ENCODE results near the gene SIPA1L2.

The SIPA1L2 gene

DNA sequence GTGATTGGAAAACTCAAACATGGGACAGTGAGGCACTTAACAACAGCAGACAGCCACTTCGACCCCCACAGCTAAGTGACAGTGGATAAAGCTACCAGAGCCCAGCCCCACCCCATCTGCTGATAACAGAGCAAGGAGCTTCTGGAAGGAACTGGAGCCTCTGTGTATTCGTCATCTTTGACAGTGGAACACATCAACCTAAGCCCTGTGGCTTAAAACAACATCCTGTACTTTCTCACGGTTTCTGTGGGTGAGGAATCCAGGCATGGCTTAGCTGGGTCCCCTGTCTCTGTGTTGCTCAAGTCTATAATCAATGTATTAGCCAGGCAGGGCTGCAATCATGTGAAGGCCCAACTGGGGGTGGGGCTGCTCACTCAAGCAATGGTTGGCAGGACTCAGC is 18.4 kb upstream of the SIPA1L2 start:
- H3K9ac ChIP-seq (ENCODE audit: low read depth in 1 of 2, low read length in 2 of 2) = no peak overlapping the region
- H3K36me3 ChIP-seq (ENCODE audit: control insufficient read depth in 2 of 2, insufficient read depth in 2 of 2, low read length in 2 of 2) = no peaks in the 10 kb centered on the region
- no peaks in the 10 kb centered on the region for H3K9me3 ChIP-seq (ENCODE audit: control insufficient read depth in 2 of 2, low read length in 2 of 2)
- H3K4me3 ChIP-seq (ENCODE audit: low read length in 2 of 2) = no peak overlapping the region
- H3K4me1 ChIP-seq (ENCODE audit: control insufficient read depth in 2 of 2, insufficient read depth in 2 of 2, low read length in 2 of 2) = no peaks in the 10 kb centered on the region
- H3K27me3 ChIP-seq (ENCODE audit: control insufficient read depth in 2 of 2, insufficient read depth in 2 of 2, low read length in 2 of 2) = no peaks in the 10 kb centered on the region
- H3K27ac ChIP-seq (ENCODE audit: low read depth in 2 of 2, low read length in 2 of 2) = no peak overlapping the region

DNA sequence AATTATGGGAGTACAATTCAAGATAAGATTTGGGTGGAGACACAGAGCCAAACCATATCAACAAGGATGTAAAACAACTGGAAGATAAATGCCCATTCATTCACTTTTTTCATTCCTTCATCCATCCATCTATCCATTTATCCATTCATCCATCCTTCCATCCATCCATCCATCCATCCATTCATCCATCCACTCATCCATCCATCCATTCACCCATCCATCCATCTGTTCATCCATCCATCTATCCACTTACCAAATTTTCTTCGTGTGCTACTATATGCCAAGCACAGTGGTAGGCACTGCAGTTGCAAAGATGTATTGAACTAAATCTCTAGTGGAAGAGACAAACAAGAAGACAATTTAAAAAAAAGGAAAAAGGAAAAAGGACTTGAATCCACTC is 14.3 kb upstream of the SIPA1L2 start:
- Histone ChIP-seq H3K27ac (ENCODE audit: low read depth in 2 of 2, low read length in 2 of 2) (no peak overlapping the region), H3K27me3 (ENCODE audit: control insufficient read depth in 2 of 2, insufficient read depth in 2 of 2, low read length in 2 of 2) (no peaks in the 10 kb centered on the region), H3K4me1 (ENCODE audit: control insufficient read depth in 2 of 2, insufficient read depth in 2 of 2, low read length in 2 of 2) (no peaks in the 10 kb centered on the region), H3K36me3 (ENCODE audit: control insufficient read depth in 2 of 2, insufficient read depth in 2 of 2, low read length in 2 of 2) (no peaks in the 10 kb centered on the region), H3K4me3 (ENCODE audit: low read length in 2 of 2) (no peak overlapping the region), H3K9me3 (ENCODE audit: control insufficient read depth in 2 of 2, low read length in 2 of 2) (no peaks in the 10 kb centered on the region), H3K9ac (ENCODE audit: low read depth in 1 of 2, low read length in 2 of 2) (no peak overlapping the region)

DNA sequence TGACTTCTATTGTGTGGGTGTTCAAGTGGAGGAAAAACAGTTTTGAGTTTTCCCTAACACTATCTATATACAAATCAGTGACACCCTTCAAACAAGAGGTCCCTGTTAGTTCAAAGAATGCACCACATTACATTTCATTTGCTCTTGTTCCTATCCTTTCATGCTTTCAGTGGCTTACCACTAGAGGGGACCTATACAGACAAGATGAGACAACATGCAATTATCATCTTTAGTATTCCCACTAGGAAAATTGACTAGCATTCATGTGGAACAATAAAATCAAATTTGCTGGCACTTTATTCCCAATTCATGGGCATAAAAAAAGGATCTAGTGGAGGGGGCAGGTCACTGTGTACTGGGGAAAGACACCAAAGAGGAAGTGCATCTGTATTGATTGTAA is 13.3 kb upstream of the SIPA1L2 start:
- H3K27me3 ChIP-seq (ENCODE audit: control insufficient read depth in 2 of 2, insufficient read depth in 2 of 2, low read length in 2 of 2) = no peaks in the 10 kb centered on the region
- H3K9me3 ChIP-seq (ENCODE audit: control insufficient read depth in 2 of 2, low read length in 2 of 2) = no peaks in the 10 kb centered on the region
- H3K36me3 ChIP-seq (ENCODE audit: control insufficient read depth in 2 of 2, insufficient read depth in 2 of 2, low read length in 2 of 2) = no peaks in the 10 kb centered on the region
- H3K4me1 ChIP-seq (ENCODE audit: control insufficient read depth in 2 of 2, insufficient read depth in 2 of 2, low read length in 2 of 2) = no peaks in the 10 kb centered on the region
- no peak overlapping the region for H3K4me3 ChIP-seq (ENCODE audit: low read length in 2 of 2)
- no peak overlapping the region for H3K27ac ChIP-seq (ENCODE audit: low read depth in 2 of 2, low read length in 2 of 2)
- no peak overlapping the region for H3K9ac ChIP-seq (ENCODE audit: low read depth in 1 of 2, low read length in 2 of 2)

DNA sequence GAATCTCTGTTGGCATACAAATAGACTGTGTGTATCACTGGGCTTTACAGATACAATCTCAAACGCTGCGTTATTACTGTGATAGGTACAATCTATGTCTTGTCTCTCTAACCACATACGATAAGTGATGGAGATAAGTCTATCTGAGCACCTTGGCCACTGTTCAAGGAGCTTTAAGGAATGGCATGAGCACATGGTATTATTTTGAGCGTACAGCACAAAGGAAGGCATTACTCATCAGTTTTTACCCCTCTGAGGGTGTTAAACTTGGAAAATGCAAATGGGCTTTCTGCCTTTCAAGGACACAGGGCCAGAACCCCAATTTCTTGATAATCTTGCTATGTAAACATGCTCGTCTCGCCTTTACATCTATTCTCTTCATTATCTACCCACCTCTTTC is 11.6 kb upstream of the SIPA1L2 start:
- H3K27me3 ChIP-seq (ENCODE audit: control insufficient read depth in 2 of 2, insufficient read depth in 2 of 2, low read length in 2 of 2) = no peaks in the 10 kb centered on the region
- no peaks in the 10 kb centered on the region for H3K36me3 ChIP-seq (ENCODE audit: control insufficient read depth in 2 of 2, insufficient read depth in 2 of 2, low read length in 2 of 2)
- H3K4me3 ChIP-seq (ENCODE audit: low read length in 2 of 2) = no peak overlapping the region
- no peak overlapping the region for H3K9ac ChIP-seq (ENCODE audit: low read depth in 1 of 2, low read length in 2 of 2)
- no peak overlapping the region for H3K27ac ChIP-seq (ENCODE audit: low read depth in 2 of 2, low read length in 2 of 2)
- H3K4me1 ChIP-seq (ENCODE audit: control insufficient read depth in 2 of 2, insufficient read depth in 2 of 2, low read length in 2 of 2) = no peaks in the 10 kb centered on the region
- no peaks in the 10 kb centered on the region for H3K9me3 ChIP-seq (ENCODE audit: control insufficient read depth in 2 of 2, low read length in 2 of 2)

DNA sequence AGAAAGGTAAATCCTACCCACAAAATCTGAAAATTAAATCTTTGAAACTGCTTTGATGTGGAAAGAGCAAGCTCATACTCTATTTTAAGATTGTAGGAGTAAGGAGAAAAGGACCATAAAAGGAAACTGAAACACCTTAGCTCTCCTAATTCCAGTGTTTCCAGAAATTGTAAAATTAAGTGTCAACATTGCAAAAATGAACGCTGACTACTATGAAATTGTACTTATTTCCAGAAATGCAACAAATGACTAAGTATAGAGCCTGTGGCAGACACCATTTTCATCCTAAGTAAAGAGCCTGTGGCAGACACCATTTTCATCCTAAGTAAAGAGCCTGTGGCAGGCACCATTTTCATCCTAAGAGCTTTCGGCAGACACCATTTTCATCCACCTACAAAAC is 6.9 kb upstream of the SIPA1L2 start:
- Histone ChIP-seq H3K9me3 (ENCODE audit: control insufficient read depth in 2 of 2, low read length in 2 of 2) (no peaks in the 10 kb centered on the region), H3K4me3 (ENCODE audit: low read length in 2 of 2) (no peak overlapping the region), H3K9ac (ENCODE audit: low read depth in 1 of 2, low read length in 2 of 2) (no peak overlapping the region), H3K36me3 (ENCODE audit: control insufficient read depth in 2 of 2, insufficient read depth in 2 of 2, low read length in 2 of 2) (no peaks in the 10 kb centered on the region), H3K27ac (ENCODE audit: low read depth in 2 of 2, low read length in 2 of 2) (no peak overlapping the region), H3K27me3 (ENCODE audit: control insufficient read depth in 2 of 2, insufficient read depth in 2 of 2, low read length in 2 of 2) (no peaks in the 10 kb centered on the region), H3K4me1 (ENCODE audit: control insufficient read depth in 2 of 2, insufficient read depth in 2 of 2, low read length in 2 of 2) (peaks cover 12 to 25% of the 10 kb centered on the region in 2 donors)

DNA sequence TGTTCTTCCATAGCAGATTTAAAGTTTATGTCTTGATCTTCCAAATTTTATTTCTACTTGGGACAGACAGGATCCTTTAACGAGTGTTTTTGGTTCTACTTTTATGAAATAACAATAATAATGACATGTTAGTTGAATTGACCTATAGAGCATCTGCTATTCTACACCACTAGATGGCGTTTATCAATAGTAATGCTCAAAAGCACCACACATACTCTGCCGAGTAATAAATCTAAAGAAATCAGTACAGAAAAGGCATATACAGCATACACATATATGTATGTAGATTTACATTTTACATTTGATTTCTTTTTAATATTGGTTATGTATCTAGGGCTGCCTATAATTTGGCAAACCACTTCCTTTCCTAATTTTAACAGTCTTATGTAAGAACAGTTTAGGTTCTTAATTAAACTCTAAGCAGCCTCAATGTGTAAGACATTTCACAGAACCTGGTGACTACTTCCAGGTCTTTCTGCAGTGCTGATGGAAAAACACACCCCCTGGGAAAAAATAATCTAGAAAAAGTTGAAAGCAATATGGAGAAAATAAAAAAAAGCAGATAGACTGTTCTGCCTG is 5.9 kb upstream of the SIPA1L2 start:
- Histone ChIP-seq H3K9ac (ENCODE audit: low read depth in 1 of 2, low read length in 2 of 2) (no peak overlapping the region), H3K9me3 (ENCODE audit: control insufficient read depth in 2 of 2, low read length in 2 of 2) (no peaks in the 10 kb centered on the region), H3K36me3 (ENCODE audit: control insufficient read depth in 2 of 2, insufficient read depth in 2 of 2, low read length in 2 of 2) (no peaks in the 10 kb centered on the region), H3K4me1 (ENCODE audit: control insufficient read depth in 2 of 2, insufficient read depth in 2 of 2, low read length in 2 of 2) (peaks cover 13 to 27% of the 10 kb centered on the region in 2 donors), H3K27me3 (ENCODE audit: control insufficient read depth in 2 of 2, insufficient read depth in 2 of 2, low read length in 2 of 2) (no peaks in the 10 kb centered on the region), H3K4me3 (ENCODE audit: low read length in 2 of 2) (no peak overlapping the region), H3K27ac (ENCODE audit: low read depth in 2 of 2, low read length in 2 of 2) (peak overlapping the region in 1 of 2 donors; percentile 52)

DNA sequence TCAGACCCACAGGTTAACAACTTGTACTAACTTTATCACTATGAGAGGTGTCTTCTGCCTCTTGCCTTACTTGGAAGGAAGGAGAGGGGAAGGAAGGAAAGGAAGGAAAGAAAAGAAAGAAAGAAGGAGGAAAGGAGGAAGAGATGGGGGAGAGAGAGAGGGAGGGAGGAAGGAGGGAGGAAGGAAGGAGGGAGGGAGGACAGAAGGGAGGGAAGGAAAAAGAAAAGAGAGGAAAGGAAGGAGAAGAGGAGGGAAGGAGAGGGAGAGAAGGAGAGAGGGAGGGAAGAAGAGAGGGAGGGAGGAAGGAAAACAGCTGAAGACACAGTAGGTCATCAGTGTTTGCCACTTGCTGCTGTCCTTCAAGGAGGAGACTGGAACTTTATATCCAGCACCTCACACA is 5.3 kb upstream of the SIPA1L2 start:
- Histone ChIP-seq H3K9me3 (ENCODE audit: control insufficient read depth in 2 of 2, low read length in 2 of 2) (no peaks in the 10 kb centered on the region), H3K36me3 (ENCODE audit: control insufficient read depth in 2 of 2, insufficient read depth in 2 of 2, low read length in 2 of 2) (no peaks in the 10 kb centered on the region), H3K27ac (ENCODE audit: low read depth in 2 of 2, low read length in 2 of 2) (peak overlapping the region; percentile 52 to 60), H3K9ac (ENCODE audit: low read depth in 1 of 2, low read length in 2 of 2) (no peak overlapping the region), H3K4me3 (ENCODE audit: low read length in 2 of 2) (no peak overlapping the region), H3K4me1 (ENCODE audit: control insufficient read depth in 2 of 2, insufficient read depth in 2 of 2, low read length in 2 of 2) (peaks cover 16 to 29% of the 10 kb centered on the region in 2 donors), H3K27me3 (ENCODE audit: control insufficient read depth in 2 of 2, insufficient read depth in 2 of 2, low read length in 2 of 2) (no peaks in the 10 kb centered on the region)

DNA sequence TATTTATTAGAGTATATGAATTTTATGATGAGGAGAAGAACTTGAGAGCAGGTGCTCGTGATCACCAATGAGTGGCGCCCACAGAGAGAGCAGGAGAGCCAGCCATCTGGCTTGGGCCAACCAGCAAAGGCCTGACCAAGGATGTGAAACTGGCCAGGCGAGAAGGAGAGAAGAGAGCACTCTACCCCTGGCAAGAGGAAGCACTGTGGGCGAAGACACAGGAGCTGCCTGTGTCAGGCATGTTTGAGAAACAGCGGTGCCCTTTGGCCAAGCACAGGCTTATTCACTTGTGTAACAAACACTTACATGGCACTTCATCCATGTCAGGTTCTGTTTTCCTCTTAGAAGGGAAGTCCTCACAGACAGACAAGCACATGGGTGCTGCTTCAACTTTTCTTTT is 4.2 kb upstream of the SIPA1L2 start:
- Histone ChIP-seq H3K4me3 (ENCODE audit: low read length in 2 of 2) (no peak overlapping the region), H3K27ac (ENCODE audit: low read depth in 2 of 2, low read length in 2 of 2) (peak overlapping the region; percentile 60 to 70), H3K36me3 (ENCODE audit: control insufficient read depth in 2 of 2, insufficient read depth in 2 of 2, low read length in 2 of 2) (no peaks in the 10 kb centered on the region), H3K4me1 (ENCODE audit: control insufficient read depth in 2 of 2, insufficient read depth in 2 of 2, low read length in 2 of 2) (peaks cover 16 to 29% of the 10 kb centered on the region in 2 donors), H3K9ac (ENCODE audit: low read depth in 1 of 2, low read length in 2 of 2) (peak overlapping the region in 1 of 2 donors; percentile 30), H3K27me3 (ENCODE audit: control insufficient read depth in 2 of 2, insufficient read depth in 2 of 2, low read length in 2 of 2) (no peaks in the 10 kb centered on the region), H3K9me3 (ENCODE audit: control insufficient read depth in 2 of 2, low read length in 2 of 2) (no peaks in the 10 kb centered on the region)

DNA sequence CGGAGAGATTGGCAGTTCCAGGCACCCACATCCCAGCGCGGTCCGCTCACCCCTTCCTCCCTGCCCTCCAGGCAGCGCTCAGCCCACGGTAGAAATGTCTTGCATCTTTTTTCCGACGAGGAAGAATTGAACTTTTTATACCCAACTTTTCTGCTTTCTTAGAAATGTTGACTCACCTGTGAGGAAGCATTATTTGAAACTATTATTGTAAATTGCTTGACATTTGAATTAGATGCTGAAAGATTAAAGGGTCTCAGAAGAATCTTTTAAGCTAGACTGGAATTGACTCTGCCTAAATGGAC is 912 bp upstream of the SIPA1L2 start:
- H3K4me1 ChIP-seq (ENCODE audit: control insufficient read depth in 2 of 2, insufficient read depth in 2 of 2, low read length in 2 of 2) = peaks cover 20 to 44% of the 10 kb centered on the region in 2 donors
- peak overlapping the region; percentile 76 to 79 for H3K9ac ChIP-seq (ENCODE audit: low read depth in 1 of 2, low read length in 2 of 2)
- peak overlapping the region; percentile 79 to 80 for H3K4me3 ChIP-seq (ENCODE audit: low read length in 2 of 2)
- H3K27me3 ChIP-seq (ENCODE audit: control insufficient read depth in 2 of 2, insufficient read depth in 2 of 2, low read length in 2 of 2) = no peaks in the 10 kb centered on the region
- H3K9me3 ChIP-seq (ENCODE audit: control insufficient read depth in 2 of 2, low read length in 2 of 2) = no peaks in the 10 kb centered on the region
- no peaks in the 10 kb centered on the region for H3K36me3 ChIP-seq (ENCODE audit: control insufficient read depth in 2 of 2, insufficient read depth in 2 of 2, low read length in 2 of 2)
- H3K27ac ChIP-seq (ENCODE audit: low read depth in 2 of 2, low read length in 2 of 2) = peak overlapping the region; percentile 86 to 95

DNA sequence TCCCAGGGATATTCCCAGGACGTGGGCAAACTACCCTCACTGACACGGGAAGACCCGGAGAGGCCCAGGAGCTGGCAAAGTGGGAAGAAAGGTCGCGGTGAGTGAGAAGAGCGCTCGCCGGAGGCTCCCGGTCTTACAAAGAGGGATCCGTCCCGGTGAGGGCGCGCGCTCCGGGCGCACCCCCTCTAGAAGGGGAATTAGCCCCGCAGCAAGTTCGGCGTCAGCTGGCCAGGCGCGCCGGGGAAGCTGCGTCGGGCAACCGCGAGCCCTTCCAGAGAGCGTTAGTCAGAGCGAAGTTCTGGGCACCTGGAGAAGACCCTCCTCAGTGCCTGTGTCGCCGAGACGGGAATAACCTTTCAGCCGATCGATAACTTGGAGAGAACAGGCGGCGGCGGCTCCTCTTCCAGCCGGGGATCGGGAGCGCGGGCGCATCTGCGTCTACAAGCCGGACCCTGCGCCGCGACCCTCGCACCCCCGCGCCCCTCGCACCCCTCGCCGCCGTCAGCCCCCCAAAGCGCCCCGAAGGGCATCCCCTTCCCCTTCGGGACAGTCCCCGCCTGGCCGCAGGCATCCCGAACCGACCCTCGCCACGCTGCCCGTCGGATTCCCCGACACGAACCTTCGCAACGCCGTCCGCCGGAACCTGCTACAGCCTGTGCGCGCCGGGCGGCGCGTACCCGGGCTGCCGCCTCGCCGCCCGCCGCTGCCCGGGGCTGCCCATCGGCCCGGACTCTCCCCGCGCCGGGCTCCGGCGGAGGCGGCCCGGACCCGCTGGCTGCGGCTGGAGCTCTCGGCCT is 485 bp downstream of the SIPA1L2 start:
- Histone ChIP-seq H3K9ac (ENCODE audit: low read depth in 1 of 2, low read length in 2 of 2) (peak overlapping the region; percentile 76 to 84), H3K4me1 (ENCODE audit: control insufficient read depth in 2 of 2, insufficient read depth in 2 of 2, low read length in 2 of 2) (peaks cover 13 to 48% of the 10 kb centered on the region in 2 donors), H3K27me3 (ENCODE audit: control insufficient read depth in 2 of 2, insufficient read depth in 2 of 2, low read length in 2 of 2) (no peaks in the 10 kb centered on the region), H3K4me3 (ENCODE audit: low read length in 2 of 2) (peak overlapping the region; percentile 80), H3K36me3 (ENCODE audit: control insufficient read depth in 2 of 2, insufficient read depth in 2 of 2, low read length in 2 of 2) (no peaks in the 10 kb centered on the region), H3K9me3 (ENCODE audit: control insufficient read depth in 2 of 2, low read length in 2 of 2) (no peaks in the 10 kb centered on the region), H3K27ac (ENCODE audit: low read depth in 2 of 2, low read length in 2 of 2) (peak overlapping the region; percentile 56 to 71)

Measured in mucosa of rectum (tissue), 2 donors.